ENCODE results near the gene RXRG. TPM values are rescaled to one million over a fixed set of nuclear protein-coding genes. Genes with fewer than 3 reads are reported as not detected.
A peak's percentile ranks its signal among the peaks of the same experiment; 100 is the strongest.

Gene RXRG
- total and polyA plus RNA-seq, 9 of the 15 experiments (the other 6 are each of a cell fraction or from before 2014, with no cell fraction given), result not detected

GRCh38 chr1:165407398-165407797 is 37.5 kb downstream of the RXRG start:
- Histone ChIP-seq H3K4me1 (replicated peaks in 1 of 2; ENCODE audit: control insufficient read depth in 2 of 2, insufficient read depth in 2 of 2, low read length in 2 of 2) (no peaks in the 10 kb centered on the region), H3K9me3 (replicated peaks; ENCODE audit: control insufficient read depth, insufficient read depth, low read depth, low read length) (no peaks in the 10 kb centered on the region), H3K9ac (ENCODE audit: insufficient read depth in 1 of 2, low read depth in 2 of 2, low read length in 2 of 2) (no peak overlapping the region), H3K9me1 (ENCODE audit: control insufficient read depth, insufficient read depth, low read length) (no peaks in the 10 kb centered on the region), H3K36me3 (ENCODE audit: control insufficient read depth, insufficient read depth, low read length) (no peaks in the 10 kb centered on the region), H3K4me2 (ENCODE audit: insufficient read depth, low read length) (no peak overlapping the region), H3K4me3 (no peak overlapping the region), H3K27ac (ENCODE audit: extremely low read depth, low read depth, low read length) (no peak overlapping the region), H3K79me2 (ENCODE audit: control insufficient read depth, insufficient read depth, low read length) (no peaks in the 10 kb centered on the region), H2AFZ (ENCODE audit: low read depth, low read length) (no peak overlapping the region), H3K27me3 (ENCODE audit: control insufficient read depth in 2 of 2, insufficient read depth in 2 of 2, low read length in 2 of 2) (peaks cover 2 to 18% of the 10 kb centered on the region in 2 experiments; a peak in 3 of 5 replicates), H4K20me1 (replicated peaks; ENCODE audit: control insufficient read depth, insufficient read depth, low read length) (0 out of 2 replicates have a peak, but pooled peaks cover 2% of the 10 kb centered on the region)
- CTCF ChIA-PET (ENCODE audit: low intra/inter-chr PET ratio), result interaction anchor here (1.3 to 1.8 kb wide), 4 partner anchors 182 to 507 kb away, joined by 4 to 10 read pairs (median 6); no protein-coding TSS in a partner anchor
- DNase-seq (ENCODE audit: extremely low read depth in 1 of 4, low spot score in 3 of 4) (no peak), ATAC-seq (no peak), FAIRE-seq (no peak)
- POLR2A ChIA-PET, result no interaction called here
- WGBS (ENCODE audit: insufficient coverage, low coverage, missing lambda C conversion rate), result 3% methylated on average over 4 of the region's 4 CpGs
- TF ChIP-seq ZNF134 (CRISPR knock-in tag; conservative IDR thresholded peaks at IDR 0.05) (no peak), HIVEP1 (CRISPR knock-in tag; IDR thresholded peaks at IDR 0.05) (no peak), ETV6 (IDR thresholded peaks at IDR 0.05; ENCODE audit: borderline replicate concordance in 1 of 2, low read depth in 2 of 2, low read length in 1 of 2) (no peak), ETV6 (CRISPR knock-in tag; IDR thresholded peaks at IDR 0.05; ENCODE audit: borderline replicate concordance) (no peak)
- no TSS peak for BruUV-seq (replicated peaks)
- intact Hi-C loops (cut with micrococcal nuclease), result loop anchor here (5.0 kb wide), 1 partner anchor 505 kb away; no protein-coding TSS in a partner anchor
- in situ Hi-C loops (cut with MboI), result no loop called here

GRCh38 chr1:165403835-165404482 is 41.0 kb downstream of the RXRG start:
- no TSS peak for BruUV-seq (replicated peaks)
- intact Hi-C loops (cut with micrococcal nuclease), result loop anchor here (1.0 kb wide), 1 partner anchor 189 kb away; no protein-coding TSS in a partner anchor
- TF ChIP-seq SMC3 (conservative IDR thresholded peaks at IDR 0.05; ENCODE audit: insufficient read depth, low read depth, low read length) (peak; percentile 63; the same call in 1 of the 2 replicates), MYBL2 (IDR thresholded peaks at IDR 0.05; ENCODE audit: low read depth) (no peak), MYBL2 (CRISPR knock-in tag; IDR thresholded peaks at IDR 0.05; ENCODE audit: borderline replicate concordance) (no peak), CTCF (IDR thresholded peaks at IDR 0.05 in 2 of 3, conservative IDR thresholded peaks at IDR 0.05 in 1 of 3; ENCODE audit: insufficient read depth in 2 of 3, low read depth in 1 of 3, low read length in 3 of 3) (peak; percentile 52 to 71 (median 70); a peak in 5 of 6 replicates)

More at GRCh38 chr1:165403835-165404482, 41.0 kb downstream of the RXRG start:
- DNase-seq (ENCODE audit: extremely low read depth in 1 of 4, low spot score in 3 of 4), result peak; percentile 28 to 39 (median 33)
- H2AFZ ChIP-seq (ENCODE audit: low read depth, low read length), result no peak overlapping the region
- H3K4me1 ChIP-seq (replicated peaks in 1 of 2; ENCODE audit: control insufficient read depth in 2 of 2, insufficient read depth in 2 of 2, low read length in 2 of 2), result no peaks in the 10 kb centered on the region
- 0% methylated on average over 3 of the region's 3 CpGs for WGBS (ENCODE audit: insufficient coverage, low coverage, missing lambda C conversion rate)
- H3K9ac ChIP-seq (ENCODE audit: insufficient read depth in 1 of 2, low read depth in 2 of 2, low read length in 2 of 2), result no peak overlapping the region
- 0 out of 2 replicates have a peak, but pooled peaks cover 7% of the 10 kb centered on the region for H4K20me1 ChIP-seq (replicated peaks; ENCODE audit: control insufficient read depth, insufficient read depth, low read length)
- in situ Hi-C loops (cut with MboI), result no loop called here
- no peak overlapping the region for H3K4me2 ChIP-seq (ENCODE audit: insufficient read depth, low read length)
- no peak overlapping the region for H3K4me3 ChIP-seq
- ChIA-PET POLR2A (no interaction called here), CTCF (ENCODE audit: low intra/inter-chr PET ratio) (interaction anchor here (1.4 kb wide), 1 partner anchor 189 kb away, joined by 12 read pairs; no protein-coding TSS in a partner anchor)
- H3K9me3 ChIP-seq (replicated peaks; ENCODE audit: control insufficient read depth, insufficient read depth, low read depth, low read length), result no peaks in the 10 kb centered on the region
- H3K79me2 ChIP-seq (ENCODE audit: control insufficient read depth, insufficient read depth, low read length), result no peaks in the 10 kb centered on the region
- peak; percentile 37 for FAIRE-seq
- peaks cover 4 to 23% of the 10 kb centered on the region in 2 experiments; a peak in 3 of 5 replicates for H3K27me3 ChIP-seq (ENCODE audit: control insufficient read depth in 2 of 2, insufficient read depth in 2 of 2, low read length in 2 of 2)
- H3K27ac ChIP-seq (ENCODE audit: extremely low read depth, low read depth, low read length), result no peak overlapping the region
- no peaks in the 10 kb centered on the region for H3K9me1 ChIP-seq (ENCODE audit: control insufficient read depth, insufficient read depth, low read length)
- no peaks in the 10 kb centered on the region for H3K36me3 ChIP-seq (ENCODE audit: control insufficient read depth, insufficient read depth, low read length)
- ATAC-seq, result peak; percentile 81
